GM19467 (cell line): ENCODE data around the gene TEF.
"Not testable (repeated sequence)": the region's sequence is repeated elsewhere in the genome, so short reads cannot be mapped to it uniquely, and the experiment has no call there.

Experiments
- ATAC-seq: cut with Tn5 transposase; IDR thresholded peaks from one replicate; pipeline ENCODE4 v1.9.1; 2021; ENCODE audit warnings: mild to moderate bottlenecking, moderate library complexity; ENCODE audit not compliant: unreplicated experiment

Gene TEF

DNA sequence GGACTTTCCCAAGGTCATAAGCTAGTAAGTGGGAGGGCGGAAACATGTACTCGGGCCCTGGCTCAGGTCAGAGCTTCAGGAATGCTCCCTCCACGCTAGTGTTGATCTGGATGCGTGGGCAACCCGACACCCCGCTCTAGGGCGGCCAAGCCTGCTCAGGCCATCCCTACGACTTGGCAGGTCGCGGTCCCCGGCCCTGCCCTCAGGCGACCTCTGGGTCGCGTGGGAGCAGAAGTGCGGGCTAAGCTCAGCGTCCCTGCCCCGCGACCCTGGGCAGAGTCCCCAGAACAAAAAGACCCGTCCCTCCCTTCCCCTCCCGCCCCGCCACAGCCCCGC, 781 bp upstream of the TEF start:
- peak; percentile 8 for ATAC-seq

GRCh38 chr22:41382098-41382578, 396 bp downstream of the TEF start:
- peak; percentile 21 for ATAC-seq

DNA sequence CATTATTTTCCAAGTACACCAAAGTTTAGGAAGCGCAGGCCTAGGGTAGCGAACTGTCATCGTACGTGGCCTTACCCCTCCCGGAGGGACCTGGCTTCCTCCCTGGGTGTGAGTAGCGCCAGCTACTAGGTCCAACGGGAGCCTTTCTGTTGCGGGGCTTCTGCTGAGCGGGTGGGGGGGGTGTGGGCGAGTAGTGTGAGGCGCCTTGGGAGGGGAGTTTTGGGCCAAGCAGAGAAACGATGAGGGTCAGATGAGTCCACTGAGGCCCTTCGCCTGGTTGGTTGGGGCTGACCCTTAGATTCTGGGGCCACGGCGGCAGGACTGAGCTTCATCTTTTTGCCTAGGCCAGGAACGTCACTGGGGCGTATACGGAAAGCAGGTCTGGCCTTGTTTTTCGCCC, 868 bp downstream of the TEF start:
- ATAC-seq = no peak

GRCh38 chr22:41383085-41383484, 1.3 kb downstream of the TEF start:
- ATAC-seq = no peak

DNA sequence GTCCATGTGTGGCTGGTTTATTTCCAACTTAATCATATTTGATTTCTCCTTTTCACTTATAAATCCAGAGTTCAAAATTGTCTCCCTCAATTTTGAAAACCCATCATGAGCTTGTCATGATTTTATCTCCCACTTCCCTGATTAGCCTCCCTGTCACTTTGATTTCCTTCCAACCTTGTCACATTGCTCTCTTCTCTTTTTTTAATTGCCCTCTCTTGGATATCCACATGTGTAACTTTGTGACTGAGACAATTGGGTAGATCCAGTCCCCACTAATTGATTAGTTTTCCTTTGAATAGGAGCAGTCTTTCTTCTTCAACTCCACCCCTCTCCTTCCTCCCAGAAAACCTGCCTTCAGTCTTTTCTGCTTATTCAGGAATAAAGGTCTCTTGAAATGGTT, 2.4 kb downstream of the TEF start:
- ATAC-seq = no peak

DNA sequence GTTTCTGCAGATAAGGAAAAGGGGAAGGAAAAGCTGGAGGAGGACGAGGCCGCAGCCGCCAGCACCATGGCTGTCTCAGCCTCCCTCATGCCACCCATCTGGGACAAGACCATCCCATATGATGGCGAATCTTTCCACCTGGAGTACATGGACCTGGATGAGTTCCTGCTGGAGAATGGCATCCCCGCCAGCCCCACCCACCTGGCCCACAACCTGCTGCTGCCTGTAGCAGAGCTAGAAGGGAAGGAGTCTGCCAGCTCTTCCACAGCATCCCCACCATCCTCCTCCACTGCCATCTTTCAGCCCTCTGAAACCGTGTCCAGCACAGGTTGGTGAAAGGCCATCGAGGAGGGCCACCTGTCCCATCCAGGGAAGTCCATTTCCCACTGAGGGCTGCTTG, 5.6 kb downstream of the TEF start:
- ATAC-seq = no peak

- ATAC-seq = no peak
Measured at GRCh38 chr22:41394012-41394356, 12.2 kb downstream of the TEF start.

- no peak for ATAC-seq
Measured at GRCh38 chr22:41395531-41396240, 13.9 kb downstream of the TEF start.

DNA sequence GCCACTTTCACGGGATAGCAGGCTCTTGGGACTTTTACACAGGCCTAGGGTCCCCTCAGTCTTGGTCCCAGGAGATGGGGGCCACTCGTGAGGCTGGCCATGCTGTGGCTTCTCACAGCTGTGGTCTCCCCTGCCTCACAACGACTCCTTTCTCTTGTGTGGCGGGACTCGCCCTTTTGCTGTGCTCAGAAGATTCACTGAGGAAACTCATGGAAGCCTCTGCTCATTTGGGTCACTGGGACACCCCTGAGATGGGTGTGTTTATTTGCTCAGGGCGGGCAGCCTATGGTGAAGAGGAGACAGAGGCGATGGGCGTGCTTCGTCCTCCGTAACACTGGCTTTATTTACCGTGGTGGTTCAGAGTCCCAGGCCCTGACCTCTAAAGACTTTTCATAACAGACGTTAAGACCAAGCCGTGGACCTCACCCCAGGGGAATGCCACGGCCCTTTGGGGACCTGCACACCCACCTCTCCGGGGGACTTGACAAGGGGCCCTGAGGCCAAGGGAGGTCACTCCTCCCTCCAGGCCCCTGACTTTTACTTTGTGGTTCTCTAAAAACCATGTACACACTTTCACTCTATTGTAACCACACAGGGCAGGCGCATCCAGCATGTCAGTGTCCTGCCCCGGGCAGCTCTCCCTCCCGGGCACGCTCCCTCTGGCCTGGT, 15.5 kb downstream of the TEF start:
- no peak for ATAC-seq

DNA sequence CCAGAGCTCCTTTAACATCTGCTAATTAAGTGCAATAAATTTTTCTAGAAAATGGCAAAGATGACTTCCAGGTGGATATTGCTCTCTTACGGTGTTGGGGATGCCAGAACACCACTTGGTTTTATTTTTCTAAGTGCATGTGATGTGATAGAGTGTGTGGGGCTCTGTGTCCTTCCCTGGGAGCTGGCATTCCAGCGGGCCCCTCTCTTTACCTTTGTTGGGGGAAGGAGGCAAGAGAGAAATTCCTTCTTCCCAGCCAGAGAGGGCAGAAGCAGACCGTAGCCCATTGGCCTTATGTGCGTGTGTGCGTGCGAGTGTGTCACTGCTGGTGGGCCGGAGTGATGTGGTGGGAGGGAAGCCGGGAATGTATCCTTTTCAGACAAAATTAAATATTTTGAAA, 17.2 kb downstream of the TEF start:
- no peak for ATAC-seq

DNA sequence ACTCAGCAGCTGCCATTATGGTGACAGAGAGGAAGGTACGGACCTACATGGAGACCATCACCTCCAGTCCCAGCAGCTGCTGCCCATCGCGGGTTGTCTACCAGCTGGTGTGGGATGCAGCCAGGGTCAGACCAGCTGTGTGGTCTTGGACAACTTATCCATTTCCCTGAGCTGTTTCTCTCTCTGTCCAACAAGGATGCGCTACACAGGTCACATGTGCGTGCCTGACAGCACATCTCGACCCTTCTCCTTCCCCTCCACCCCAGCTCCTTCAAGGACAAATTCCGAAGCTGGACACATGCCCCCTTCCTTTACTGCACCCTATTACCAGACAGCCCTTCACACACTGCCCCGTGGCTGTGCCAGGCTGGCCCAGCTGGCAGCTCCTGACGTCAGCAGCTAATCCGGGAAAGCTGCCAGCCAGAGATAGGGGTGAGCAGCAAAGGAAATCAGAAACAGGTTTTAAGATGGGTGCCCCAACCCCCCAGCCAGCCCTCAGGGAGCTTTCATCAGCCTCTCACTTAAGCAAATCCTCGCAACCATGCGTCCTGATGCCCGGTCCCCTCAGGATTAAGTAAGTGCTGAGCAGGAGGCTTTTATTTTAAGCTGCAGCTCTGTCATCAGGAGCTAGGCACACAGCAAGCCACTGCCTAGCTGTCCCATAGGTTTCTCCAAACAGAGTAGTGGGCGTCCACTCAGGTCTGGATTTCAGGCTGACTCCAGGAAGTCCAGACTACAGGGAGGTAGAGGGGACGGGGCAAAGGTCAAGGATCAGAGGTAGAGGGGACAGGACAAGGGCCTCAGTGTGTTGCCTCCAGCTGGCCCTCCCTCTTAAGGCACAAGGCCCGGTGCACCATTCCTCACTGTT, 20.3 kb downstream of the TEF start:
- ATAC-seq = no peak

DNA sequence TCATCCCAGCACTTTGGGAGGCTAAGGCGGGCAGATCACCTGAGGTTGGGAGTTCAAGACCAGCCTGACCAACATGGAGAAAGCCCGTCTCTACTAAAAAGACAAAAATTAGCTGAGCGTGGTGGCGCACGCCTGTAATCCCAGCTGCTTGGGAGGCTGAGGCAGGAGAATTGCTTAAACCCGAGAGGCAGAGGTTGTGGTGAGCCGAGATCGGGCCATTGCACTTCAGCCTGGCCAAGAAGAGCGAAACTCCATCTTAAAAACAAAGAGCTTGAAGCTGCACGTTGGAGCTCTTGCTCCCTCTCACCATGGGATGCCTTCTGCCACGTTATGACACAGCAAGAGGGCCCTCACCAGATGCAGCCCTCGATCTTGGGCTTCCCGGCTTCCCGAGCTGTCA, 21.1 kb downstream of the TEF start:
- ATAC-seq = not testable (repeated sequence)

DNA sequence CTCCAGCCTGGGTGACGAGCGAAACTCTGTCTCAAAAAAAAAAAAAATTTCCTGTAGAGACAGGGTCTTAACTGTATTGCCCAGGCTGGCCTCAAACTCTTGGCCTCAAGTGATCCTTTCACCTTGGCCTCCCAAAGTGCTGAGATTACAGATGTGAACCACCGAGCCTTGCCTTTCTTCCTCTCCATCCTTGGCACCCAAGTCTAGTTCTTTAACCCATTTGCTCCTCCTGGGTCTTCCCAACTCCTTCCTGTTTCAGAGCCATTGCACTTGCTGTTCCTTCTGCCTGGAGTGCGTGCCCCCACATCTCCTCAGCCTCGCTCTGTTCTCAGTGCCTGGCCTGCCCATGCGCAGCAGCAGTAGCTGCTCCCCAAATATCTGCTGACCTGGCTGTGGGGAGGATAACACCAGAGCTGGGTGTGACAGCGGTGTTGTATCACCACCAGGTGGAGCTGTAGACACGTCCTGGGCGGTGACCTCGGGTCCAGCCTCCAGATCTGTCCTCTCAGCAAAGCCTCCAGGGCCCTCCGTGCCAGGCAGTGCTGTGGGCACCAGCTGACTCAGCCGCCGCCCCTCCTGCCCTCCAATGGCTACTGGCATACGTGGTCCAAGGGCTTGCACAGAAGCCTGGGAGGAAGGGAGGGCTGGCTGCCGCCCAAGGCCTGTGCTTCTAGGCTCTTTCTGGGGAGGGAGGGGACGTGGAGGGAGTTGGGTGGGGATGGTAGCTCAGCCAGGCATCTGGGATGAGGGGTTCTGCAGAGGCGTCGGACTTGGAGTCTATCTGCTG, 22.0 kb downstream of the TEF start:
- no peak for ATAC-seq

DNA sequence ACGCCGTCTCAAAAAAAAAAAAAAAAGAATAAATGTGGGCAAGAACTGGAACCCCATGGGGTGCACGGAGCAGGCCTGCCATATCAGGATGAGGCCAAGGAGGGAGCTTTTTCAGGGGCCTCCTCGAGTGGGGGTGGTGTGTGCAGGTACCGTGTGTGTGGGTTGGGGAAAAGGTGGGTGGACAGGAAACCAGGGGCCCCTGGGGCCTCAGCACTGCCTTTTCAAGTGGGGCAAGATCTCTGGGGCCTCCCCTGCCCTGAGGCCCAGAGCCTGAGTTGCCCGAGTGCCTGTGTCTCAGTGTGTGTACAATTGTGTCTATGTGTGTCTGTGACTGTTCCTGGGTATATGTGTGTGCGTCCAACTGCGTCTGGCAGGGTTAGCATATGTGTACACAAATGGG, 23.8 kb downstream of the TEF start:
- no peak for ATAC-seq

DNA sequence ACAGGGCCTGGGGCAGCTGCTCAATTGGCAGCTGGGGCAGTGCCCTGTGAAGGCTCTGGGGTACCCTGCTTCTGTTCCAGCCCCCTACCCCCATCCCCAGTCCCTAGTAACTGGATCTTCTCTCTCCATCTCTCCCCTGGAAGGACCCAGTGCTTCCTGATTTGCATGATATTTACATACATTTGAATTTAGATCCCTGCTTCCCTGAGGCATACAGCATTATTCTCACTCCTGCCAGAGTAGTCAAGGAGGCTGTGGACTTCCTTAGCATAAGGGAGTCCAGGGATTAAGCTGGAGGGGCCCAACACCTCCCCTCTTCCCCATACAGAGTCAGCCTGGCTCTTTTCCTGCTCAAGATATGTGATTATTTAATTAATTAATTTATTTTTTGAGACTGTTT, 24.7 kb downstream of the TEF start:
- no peak for ATAC-seq

DNA sequence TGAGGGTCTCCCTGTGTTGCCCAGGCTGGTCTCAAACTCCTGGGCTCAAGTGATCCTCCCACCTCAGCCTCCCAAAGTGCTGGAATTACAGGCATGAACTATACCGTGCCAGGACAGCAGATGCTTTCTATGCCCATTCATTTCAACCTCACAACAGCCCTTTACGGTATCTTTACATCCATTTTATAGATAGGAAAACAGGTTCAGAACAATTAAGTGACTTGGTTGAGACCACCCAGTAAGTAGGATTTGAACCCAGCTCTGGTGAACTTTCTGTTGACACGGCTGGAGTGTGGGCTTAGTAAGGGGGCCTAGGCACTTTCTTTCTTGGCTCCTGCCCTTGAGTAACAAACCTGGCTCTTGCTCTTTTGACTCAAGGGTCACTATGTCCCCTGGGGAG, 25.7 kb downstream of the TEF start:
- no peak for ATAC-seq

GRCh38 chr22:41408665-41409064, 26.9 kb downstream of the TEF start:
- ATAC-seq = no peak

GRCh38 chr22:41410311-41410751, 28.6 kb downstream of the TEF start:
- no peak for ATAC-seq

DNA sequence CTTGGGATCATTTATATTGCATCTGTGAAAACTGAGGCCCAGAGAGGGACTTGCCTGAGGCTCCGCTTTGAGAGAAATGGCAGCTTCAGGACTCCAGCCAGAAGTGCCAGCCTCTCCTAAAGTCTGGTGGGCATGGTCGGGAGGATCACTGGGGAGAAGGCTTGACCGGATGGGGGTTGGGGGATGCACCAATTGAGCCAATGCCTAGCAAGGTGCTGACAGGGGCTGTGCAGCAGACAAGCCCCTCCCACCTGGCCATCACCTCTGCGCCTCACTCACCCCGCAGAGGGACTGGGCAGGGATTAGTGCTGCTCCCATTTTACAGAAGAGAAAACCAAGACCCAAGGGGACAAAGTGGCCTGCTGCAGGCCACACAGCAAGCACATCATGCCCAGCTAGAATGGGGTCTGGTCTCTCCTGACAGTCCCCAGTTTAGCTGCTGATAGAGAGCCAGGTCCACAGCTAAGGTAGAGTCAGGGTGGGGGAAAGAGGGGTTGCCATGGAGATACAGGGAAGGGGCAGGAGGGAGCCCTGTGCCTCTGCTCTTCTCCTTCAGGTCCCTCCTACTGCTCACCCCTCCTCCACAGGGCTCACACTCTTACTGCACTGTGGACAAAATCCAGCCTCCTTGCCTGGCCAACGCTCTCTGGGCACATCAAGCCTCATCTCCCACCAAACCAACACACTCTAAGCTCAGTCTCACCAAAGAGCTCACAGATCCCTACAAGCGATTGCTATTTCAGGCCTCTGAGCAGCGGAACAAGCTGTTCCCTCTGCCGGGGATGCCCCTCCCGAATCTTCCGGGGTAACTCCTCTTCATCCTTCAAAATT, 29.5 kb downstream of the TEF start:
- ATAC-seq = no peak

DNA sequence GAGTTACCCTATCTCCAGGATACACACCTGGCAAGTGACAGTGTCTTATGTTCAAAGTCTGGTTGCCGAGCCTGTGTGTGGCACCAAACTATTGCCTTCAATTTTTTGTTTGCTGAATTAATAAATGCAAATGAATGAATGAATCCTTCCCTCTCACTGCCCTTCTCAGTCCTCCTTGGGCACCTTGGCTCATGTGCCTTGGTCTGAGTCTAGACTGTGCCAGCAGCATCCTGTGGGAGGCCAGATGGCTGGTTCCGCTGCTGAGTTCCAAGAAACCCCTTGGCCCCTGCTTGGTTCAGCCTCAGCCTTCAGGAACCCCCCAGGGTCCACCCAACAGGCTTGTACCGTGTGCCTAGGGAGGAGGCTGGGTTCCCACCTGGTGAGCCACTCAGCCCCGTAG, 33.8 kb downstream of the TEF start:
- ATAC-seq = no peak
